HepG2 (cell line): Measurements from ENCODE around the gene OR6X1. TPM values are rescaled to one million over a fixed set of nuclear protein-coding genes. Genes with fewer than 3 reads are reported as not detected.

Source experiments
- ATAC-seq: fragments of 200-7000 bp; cut with Tn5 transposase; 3 replicates; pipeline ENCODE4 v1.9.1; 2020; ENCODE audit warnings: mild to moderate bottlenecking, moderate library complexity
- BruUV-seq: library from RNA; stranded (reverse); fragments of 400-500 nt; replicated peaks from 2 replicates; lab custom pipeline; 2021; lab: Mats Ljungman, UMichigan
- CTCF ChIA-PET: fragments of 300-600 bp; formaldehyde crosslinking; extraction: SDS; loops from one replicate; lab custom pipeline; 2021; ENCODE audit warnings: low total read pairs, inconsistent platforms, low intra/inter-chr PET ratio; lab: Yijun Ruan, JAX
- POLR2A ChIA-PET: fragments of 350-600 bp; sonication (Branson Sonifier 250); formaldehyde crosslinking; loops from one replicate; lab custom pipeline; 2020; ENCODE audit warnings: antibody characterized with exemption, inconsistent platforms; lab: Yijun Ruan, JAX
- DNase-seq: peaks from one replicate; pipeline ENCODE4 v3.0.0-alpha.2; 2015; ENCODE audit warnings: low spot score
- FAIRE-seq: peaks from 3 replicates; lab custom pipeline; 2011; peaks lifted over from hg19 to GRCh38; lab: Jason Lieb, UNC
- H2AFZ ChIP-seq: one replicate; pipeline ENCODE4 v1.6.1; 2011; ENCODE audit warnings: low read length, inconsistent platforms
- H3K27ac ChIP-seq: fragments of 300-600 bp; 3 replicates; pipeline ENCODE4 v1.8.0; 2011; ENCODE audit warnings: mixed run types, mild to moderate bottlenecking, mixed read lengths, low read length, inconsistent platforms; ENCODE audit not compliant: insufficient read depth; ENCODE audit errors: extremely low read length
- H3K27me3 ChIP-seq, 2 experiments: fragments of 200-600 bp in 1 of 2; 2 replicates in 1 of 2; 3 replicates in 1 of 2; pipeline versions ENCODE4 v1.6.0 to v1.8.0; 2011; ENCODE audit warnings: low read length in 2 of 2, mild to moderate bottlenecking in 2 of 2, moderate library complexity in 2 of 2, inconsistent platforms in 1 of 2; ENCODE audit not compliant: insufficient read depth in 2 of 2, control insufficient read depth in 1 of 2
- H3K36me3 ChIP-seq, 2 experiments: fragments of 200-600 bp in 1 of 2; replicated peaks in 1 of 2; 2 replicates in 1 of 2; 3 replicates in 1 of 2; pipeline versions ENCODE4 v1.5.1 to v1.8.0; 2011; ENCODE audit warnings: low read length in 2 of 2, inconsistent platforms in 1 of 2; ENCODE audit not compliant: insufficient read depth in 2 of 2, control insufficient read depth in 1 of 2
- H3K4me1 ChIP-seq: 2 replicates; pipeline ENCODE4 v1.5.1; 2012; ENCODE audit warnings: low read length, inconsistent platforms; ENCODE audit not compliant: insufficient read depth
- H3K4me2 ChIP-seq: 2 replicates; pipeline ENCODE4 v1.6.0; 2011; ENCODE audit warnings: low read depth, low read length, inconsistent platforms
- H3K4me3 ChIP-seq, 3 experiments: fragments of 200-600 bp in 1 of 3; sonication (generic), shearing (Covaris generic) in 1 of 3; replicated peaks in 1 of 3; 2 replicates each; pipeline ENCODE4 v1.5.1; 2011 to 2016; ENCODE audit warnings: low read length in 3 of 3, inconsistent platforms in 2 of 3, low read depth in 2 of 3, mild to moderate bottlenecking in 2 of 3, control low read depth in 1 of 3, mixed read lengths in 1 of 3; ENCODE audit not compliant: insufficient read depth in 1 of 3
- H3K79me2 ChIP-seq: one replicate; pipeline ENCODE4 v1.6.1; 2011; ENCODE audit warnings: low read length, inconsistent platforms; ENCODE audit not compliant: insufficient read depth
- H3K9ac ChIP-seq: 2 replicates; pipeline ENCODE4 v1.6.0; 2011; ENCODE audit warnings: mild to moderate bottlenecking, low read depth, low read length, inconsistent platforms; ENCODE audit not compliant: insufficient read depth
- H3K9me3 ChIP-seq: 2 replicates; pipeline ENCODE4 v1.5.1; 2012; ENCODE audit warnings: mild to moderate bottlenecking, low read length
- H4K20me1 ChIP-seq: 2 replicates; pipeline ENCODE4 v1.6.0; 2011; ENCODE audit warnings: inconsistent platforms, mild to moderate bottlenecking, low read length, moderate library complexity; ENCODE audit not compliant: insufficient read depth
- MAFF ChIP-seq: IDR thresholded peaks from 2 replicates; pipeline ENCODE4 v1.6.1; 2011; ENCODE audit warnings: low read depth, low read length, improper control_type of control experiment
- MAFK ChIP-seq, 2 experiments: IDR thresholded peaks in 1 of 2; conservative IDR thresholded peaks in 1 of 2; 2 replicates each; pipeline ENCODE4 v1.6.1; 2011; ENCODE audit warnings: improper control_type of control experiment in 2 of 2, low read length in 2 of 2
- WGBS: methylation state at CpG from one replicate; pipeline ENCODE4 v1.1.6; 2017; ENCODE audit warnings: low lambda C conversion rate; 5-methylcytosine and 5-hydroxymethylcytosine counted together
- in situ Hi-C: cut with HindIII; loops from 2 replicates; pipeline ENCODE4 v1.10.0; 2017; ENCODE audit warnings: low pct_unique_long_range_greater_than_20kb; ENCODE audit not compliant: extremely low pct_ligation_motif_present
- intact Hi-C: fragments of 100-400 bp; cut with micrococcal nuclease; formaldehyde crosslinking; loops from one replicate; pipeline ENCODE4 v1.10.0; 2022; ENCODE audit not compliant: unreplicated experiment
- polyA plus RNA-seq, 8 experiments: library from polyadenylated mRNA; depleted of rRNA in 3 of 8; stranded (reverse) in 7 of 8; unstranded in 1 of 8; fragments of >200 nt; fragmentation: Illumina TruSeq in 4 of 8; extraction: Trizol in 4 of 8; gene quantifications; 2 replicates each; pipeline versions ENCODE4 v1.2.1 to v1.2.3, GENCODE V29; 2011 to 2016; ENCODE audit warnings: low read depth in 4 of 8, missing spikeins in 1 of 8, mixed read lengths in 1 of 8; ENCODE audit not compliant: insufficient read depth in 1 of 8
- total RNA-seq, 5 experiments: library from RNA; depleted of rRNA; stranded (reverse); fragments of >200 nt; fragmentation: Illumina TruSeq; extraction: Trizol; gene quantifications; 2 replicates each; pipeline ENCODE4 v1.2.3, GENCODE V29; 2016; ENCODE audit warnings: low read depth in 1 of 5
- TF ChIP-seq, protein P1 (sequence below): sonication (generic); formaldehyde crosslinking; conservative IDR thresholded peaks from 2 replicates; pipeline ENCODE4 v1.8.0; 2022; ENCODE audit warnings: mild to moderate bottlenecking, moderate library complexity, missing genetic modification reagents
- TF ChIP-seq, protein P2 (sequence below): IDR thresholded peaks from 2 replicates; pipeline ENCODE4 v1.6.1; 2018; ENCODE audit warnings: missing genetic modification reagents
- TF ChIP-seq, protein P3 (sequence below): sonication (generic); formaldehyde crosslinking; IDR thresholded peaks from 2 replicates; pipeline ENCODE4 v1.5.1; 2020; ENCODE audit warnings: missing genetic modification reagents, mild to moderate bottlenecking, borderline replicate concordance
- TF ChIP-seq, protein P4 (sequence below): fragments of 450-650 bp; IDR thresholded peaks from 2 replicates; pipeline ENCODE4 v1.6.1; 2017

OR6X1 gene
- total and polyA plus RNA-seq, 2 of the 13 experiments (the other 11 are each of a cell fraction or from before 2014, with no cell fraction given) = not detected

DNA sequence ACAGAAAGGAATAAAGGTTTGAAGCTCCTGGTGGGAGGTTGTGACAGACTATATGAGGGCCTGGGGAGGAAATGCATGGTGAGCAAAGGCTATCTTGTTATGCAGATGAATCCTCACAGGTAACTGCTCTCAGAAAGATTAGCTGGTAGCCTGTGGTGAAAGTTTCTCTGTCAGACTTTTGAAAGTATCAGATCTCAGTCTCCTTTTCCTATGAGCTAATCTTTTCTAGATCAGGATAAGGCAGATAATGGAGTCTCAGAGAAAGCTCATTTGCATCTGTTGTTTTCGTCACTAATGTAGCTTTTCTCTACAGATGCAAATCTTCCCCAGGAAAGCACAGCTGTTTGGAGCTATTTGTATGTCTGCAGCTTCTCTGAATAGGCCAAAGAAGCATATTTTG lies 21.0 kb upstream of the OR6X1 start (continued):
- TF ChIP-seq, protein P1, sequence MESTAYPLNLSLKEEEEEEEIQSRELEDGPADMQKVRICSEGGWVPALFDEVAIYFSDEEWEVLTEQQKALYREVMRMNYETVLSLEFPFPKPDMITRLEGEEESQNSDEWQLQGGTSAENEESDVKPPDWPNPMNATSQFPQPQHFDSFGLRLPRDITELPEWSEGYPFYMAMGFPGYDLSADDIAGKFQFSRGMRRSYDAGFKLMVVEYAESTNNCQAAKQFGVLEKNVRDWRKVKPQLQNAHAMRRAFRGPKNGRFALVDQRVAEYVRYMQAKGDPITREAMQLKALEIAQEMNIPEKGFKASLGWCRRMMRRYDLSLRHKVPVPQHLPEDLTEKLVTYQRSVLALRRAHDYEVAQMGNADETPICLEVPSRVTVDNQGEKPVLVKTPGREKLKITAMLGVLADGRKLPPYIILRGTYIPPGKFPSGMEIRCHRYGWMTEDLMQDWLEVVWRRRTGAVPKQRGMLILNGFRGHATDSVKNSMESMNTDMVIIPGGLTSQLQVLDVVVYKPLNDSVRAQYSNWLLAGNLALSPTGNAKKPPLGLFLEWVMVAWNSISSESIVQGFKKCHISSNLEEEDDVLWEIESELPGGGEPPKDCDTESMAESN (CRISPR knock-in tag) = no peak
- TF ChIP-seq, protein P2, sequence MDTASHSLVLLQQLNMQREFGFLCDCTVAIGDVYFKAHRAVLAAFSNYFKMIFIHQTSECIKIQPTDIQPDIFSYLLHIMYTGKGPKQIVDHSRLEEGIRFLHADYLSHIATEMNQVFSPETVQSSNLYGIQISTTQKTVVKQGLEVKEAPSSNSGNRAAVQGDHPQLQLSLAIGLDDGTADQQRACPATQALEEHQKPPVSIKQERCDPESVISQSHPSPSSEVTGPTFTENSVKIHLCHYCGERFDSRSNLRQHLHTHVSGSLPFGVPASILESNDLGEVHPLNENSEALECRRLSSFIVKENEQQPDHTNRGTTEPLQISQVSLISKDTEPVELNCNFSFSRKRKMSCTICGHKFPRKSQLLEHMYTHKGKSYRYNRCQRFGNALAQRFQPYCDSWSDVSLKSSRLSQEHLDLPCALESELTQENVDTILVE (CRISPR knock-in tag) = no peak
- TF ChIP-seq, protein P3, sequence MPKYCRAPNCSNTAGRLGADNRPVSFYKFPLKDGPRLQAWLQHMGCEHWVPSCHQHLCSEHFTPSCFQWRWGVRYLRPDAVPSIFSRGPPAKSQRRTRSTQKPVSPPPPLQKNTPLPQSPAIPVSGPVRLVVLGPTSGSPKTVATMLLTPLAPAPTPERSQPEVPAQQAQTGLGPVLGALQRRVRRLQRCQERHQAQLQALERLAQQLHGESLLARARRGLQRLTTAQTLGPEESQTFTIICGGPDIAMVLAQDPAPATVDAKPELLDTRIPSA (CRISPR knock-in tag) = no peak
- no peak for TF ChIP-seq MAFK (conservative IDR thresholded peaks at IDR 0.05 in 1 of 2, IDR thresholded peaks at IDR 0.05 in 1 of 2; ENCODE audit: low read length in 2 of 2)
- TF ChIP-seq, all 625 proteins: peak for 0

DNA sequence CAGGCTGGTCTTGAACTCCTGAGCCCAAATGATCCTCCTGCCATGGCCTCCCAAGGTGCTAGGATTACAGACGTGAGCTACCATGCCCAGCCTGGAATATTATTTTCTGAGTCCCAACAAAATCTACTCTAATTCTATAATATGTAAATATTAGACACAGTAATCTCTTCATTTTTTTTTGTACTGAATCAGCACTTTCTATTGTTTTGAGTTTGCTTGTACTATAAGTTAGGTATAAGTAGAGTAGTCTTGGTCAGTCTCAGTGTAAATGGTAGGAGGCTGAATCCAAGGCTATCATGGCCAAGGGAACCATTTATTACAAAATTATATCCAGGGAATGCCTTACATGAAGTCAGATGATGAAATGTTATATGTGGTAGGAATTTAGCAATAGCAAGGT lies 19.6 kb upstream of the OR6X1 start:
- ChIA-PET POLR2A (no interaction called here), CTCF (no interaction called here)
- Histone ChIP-seq H3K4me2 (no peak overlapping the region), H3K9me3 (no peaks in the 10 kb centered on the region), H3K36me3 (no peaks in the 10 kb centered on the region), H2AFZ (no peak overlapping the region), H4K20me1 (no peaks in the 10 kb centered on the region), H3K27me3 (no peaks in the 10 kb centered on the region), H3K27ac (no peak overlapping the region), H3K4me1 (no peaks in the 10 kb centered on the region), H3K4me3 (no peak overlapping the region), H3K9ac (no peak overlapping the region), H3K79me2 (no peaks in the 10 kb centered on the region)
- in situ Hi-C loops = no loop called here
- no TSS peak for BruUV-seq
- WGBS = 2% methylated on average over 1 of the region's 1 CpG
- TF ChIP-seq MAFK (conservative IDR thresholded peaks at IDR 0.05 in 1 of 2, IDR thresholded peaks at IDR 0.05 in 1 of 2; ENCODE audit: low read length in 2 of 2) = peak; percentile 46 to 80
- TF ChIP-seq MAFF = peak; percentile 47; the same call in 1 of the 2 replicates
- TF ChIP-seq, protein P4, sequence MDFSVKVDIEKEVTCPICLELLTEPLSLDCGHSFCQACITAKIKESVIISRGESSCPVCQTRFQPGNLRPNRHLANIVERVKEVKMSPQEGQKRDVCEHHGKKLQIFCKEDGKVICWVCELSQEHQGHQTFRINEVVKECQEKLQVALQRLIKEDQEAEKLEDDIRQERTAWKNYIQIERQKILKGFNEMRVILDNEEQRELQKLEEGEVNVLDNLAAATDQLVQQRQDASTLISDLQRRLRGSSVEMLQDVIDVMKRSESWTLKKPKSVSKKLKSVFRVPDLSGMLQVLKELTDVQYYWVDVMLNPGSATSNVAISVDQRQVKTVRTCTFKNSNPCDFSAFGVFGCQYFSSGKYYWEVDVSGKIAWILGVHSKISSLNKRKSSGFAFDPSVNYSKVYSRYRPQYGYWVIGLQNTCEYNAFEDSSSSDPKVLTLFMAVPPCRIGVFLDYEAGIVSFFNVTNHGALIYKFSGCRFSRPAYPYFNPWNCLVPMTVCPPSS = no peak
- ATAC-seq (no peak), FAIRE-seq (no peak), DNase-seq (no peak)
- intact Hi-C loops = no loop called here
